Parathyroid adenoma (tissue), 2 donors: Measurements from ENCODE around the gene ZNF816.
"Not testable (repeated sequence)": the region's sequence is repeated elsewhere in the genome, so short reads cannot be mapped to it uniquely, and the experiment has no call there.

Experiments
- H2AFZ ChIP-seq: fragments of 300-600 bp; sonication (generic); one replicate; pipeline ENCODE4 v1.7.0; 2017; ENCODE audit warnings: antibody characterized with exemption, mild to moderate bottlenecking
- H3K27ac ChIP-seq: fragments of 300-600 bp; sonication (generic); one replicate; pipeline ENCODE4 v1.7.0; 2017
- H3K27me3 ChIP-seq: fragments of 300-600 bp; sonication (generic); one replicate; pipeline ENCODE4 v1.7.0; 2017; ENCODE audit warnings: low read length; ENCODE audit not compliant: control insufficient read depth, insufficient read depth
- H3K36me3 ChIP-seq: fragments of 300-600 bp; sonication (generic); one replicate; pipeline ENCODE4 v1.7.0; 2017; ENCODE audit warnings: low read length; ENCODE audit not compliant: control insufficient read depth, insufficient read depth
- H3K4me1 ChIP-seq: fragments of 300-600 bp; sonication (generic); one replicate; pipeline ENCODE4 v1.7.0; 2017; ENCODE audit warnings: control low read depth
- H3K4me2 ChIP-seq: fragments of 300-600 bp; sonication (generic); one replicate; pipeline ENCODE4 v1.7.0; 2017; ENCODE audit warnings: low read length
- H3K4me3 ChIP-seq: fragments of 300-600 bp; sonication (generic); one replicate; pipeline ENCODE4 v1.7.0; 2017; ENCODE audit warnings: low read depth, low read length
- H3K79me2 ChIP-seq: fragments of 300-600 bp; sonication (generic); one replicate; pipeline ENCODE4 v1.7.0; 2017; ENCODE audit warnings: control low read depth
- H3K9ac ChIP-seq: fragments of 300-600 bp; sonication (generic); one replicate; pipeline ENCODE4 v1.7.0; 2017; ENCODE audit warnings: mild to moderate bottlenecking
- H3K9me3 ChIP-seq: fragments of 300-600 bp; sonication (generic); one replicate; pipeline ENCODE4 v1.7.0; 2017; ENCODE audit warnings: low read length; ENCODE audit not compliant: control insufficient read depth
- CTCF ChIP-seq: fragments of 300-600 bp; sonication (generic); IDR thresholded peaks from one replicate; pipeline ENCODE4 v1.7.0; 2017; ENCODE audit warnings: antibody characterized with exemption, mild to moderate bottlenecking
- donor health status: primary hyperparathyroidism.

The ZNF816 gene

GRCh38 chr19:52991484-52991883 is 28.8 kb upstream of the ZNF816 start:
- no peak for TF ChIP-seq CTCF
- Histone ChIP-seq H3K9ac (no peak overlapping the region), H3K4me2 (no peak overlapping the region), H3K27ac (no peak overlapping the region), H2AFZ (no peak overlapping the region), H3K9me3 (no peaks in the 10 kb centered on the region), H3K4me1 (no peaks in the 10 kb centered on the region), H3K27me3 (no peaks in the 10 kb centered on the region), H3K79me2 (no peaks in the 10 kb centered on the region), H3K4me3 (no peak overlapping the region), H3K36me3 (no peaks in the 10 kb centered on the region)

GRCh38 chr19:52990759-52991418 is 28.2 kb upstream of the ZNF816 start:
- Histone ChIP-seq H3K36me3 (no peaks in the 10 kb centered on the region), H3K9ac (no peak overlapping the region), H3K27me3 (no peaks in the 10 kb centered on the region), H3K9me3 (no peaks in the 10 kb centered on the region), H3K79me2 (no peaks in the 10 kb centered on the region), H3K4me3 (no peak overlapping the region), H2AFZ (no peak overlapping the region), H3K4me2 (no peak overlapping the region), H3K27ac (no peak overlapping the region), H3K4me1 (no peaks in the 10 kb centered on the region)
- TF ChIP-seq CTCF, result no peak

- Histone ChIP-seq H3K79me2 (no peaks in the 10 kb centered on the region), H3K36me3 (no peaks in the 10 kb centered on the region), H3K9me3 (no peaks in the 10 kb centered on the region), H2AFZ (no peak overlapping the region), H3K27me3 (no peaks in the 10 kb centered on the region), H3K4me2 (no peak overlapping the region), H3K9ac (no peak overlapping the region), H3K27ac (no peak overlapping the region), H3K4me3 (no peak overlapping the region), H3K4me1 (no peaks in the 10 kb centered on the region)
- no peak for TF ChIP-seq CTCF
Measured at GRCh38 chr19:52988506-52988905, 25.8 kb upstream of the ZNF816 start.

- no peak for TF ChIP-seq CTCF
- Histone ChIP-seq H3K27ac (no peak overlapping the region), H3K27me3 (no peaks in the 10 kb centered on the region), H3K36me3 (no peaks in the 10 kb centered on the region), H3K79me2 (no peaks in the 10 kb centered on the region), H3K4me2 (no peak overlapping the region), H3K4me3 (no peak overlapping the region), H3K9me3 (no peaks in the 10 kb centered on the region), H3K9ac (no peak overlapping the region), H3K4me1 (no peaks in the 10 kb centered on the region), H2AFZ (no peak overlapping the region)
Measured at GRCh38 chr19:52987221-52987620, 24.5 kb upstream of the ZNF816 start.

GRCh38 chr19:52983167-52983566 is 20.5 kb upstream of the ZNF816 start:
- not testable (repeated sequence) for H3K4me1 ChIP-seq, H3K27ac ChIP-seq, H3K27me3 ChIP-seq, H3K79me2 ChIP-seq, H3K4me3 ChIP-seq, H3K4me2 ChIP-seq, H3K9me3 ChIP-seq, H3K9ac ChIP-seq, H2AFZ ChIP-seq, H3K36me3 ChIP-seq
